BLaER1 (cell line): ENCODE results near the gene PPP1R14B.

ENCODE experiments used
- H3K27ac ChIP-seq: shearing (Covaris generic); formaldehyde crosslinking; 2 replicates; pipeline ENCODE4 v1.8.1; 2022
- H3K27me3 ChIP-seq: shearing (Covaris generic); formaldehyde crosslinking; 2 replicates; pipeline ENCODE4 v1.8.1; 2022
- H3K36me3 ChIP-seq: shearing (Covaris generic); formaldehyde crosslinking; 2 replicates; pipeline ENCODE4 v1.8.1; 2022
- H3K4me1 ChIP-seq: shearing (Covaris generic); formaldehyde crosslinking; 2 replicates; pipeline ENCODE4 v1.8.1; 2022
- H3K4me2 ChIP-seq: shearing (Covaris generic); formaldehyde crosslinking; 2 replicates; pipeline ENCODE4 v1.8.1; 2022
- H3K4me3 ChIP-seq: shearing (Covaris generic); formaldehyde crosslinking; 2 replicates; pipeline ENCODE4 v1.8.1; 2022
- H3K9ac ChIP-seq: shearing (Covaris generic); formaldehyde crosslinking; 2 replicates; pipeline ENCODE4 v1.8.1; 2022
- H3K9me3 ChIP-seq: shearing (Covaris generic); formaldehyde crosslinking; 2 replicates; pipeline ENCODE4 v1.8.1; 2022
- H4K20me1 ChIP-seq: shearing (Covaris generic); formaldehyde crosslinking; 2 replicates; pipeline ENCODE4 v1.8.1; 2022
- Cebpa-rat ChIP-seq: shearing (Covaris generic); IDR thresholded peaks from 2 replicates; pipeline ENCODE4 v1.8.1; 2022

PPP1R14B gene, protein sequence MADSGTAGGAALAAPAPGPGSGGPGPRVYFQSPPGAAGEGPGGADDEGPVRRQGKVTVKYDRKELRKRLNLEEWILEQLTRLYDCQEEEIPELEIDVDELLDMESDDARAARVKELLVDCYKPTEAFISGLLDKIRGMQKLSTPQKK

DNA sequence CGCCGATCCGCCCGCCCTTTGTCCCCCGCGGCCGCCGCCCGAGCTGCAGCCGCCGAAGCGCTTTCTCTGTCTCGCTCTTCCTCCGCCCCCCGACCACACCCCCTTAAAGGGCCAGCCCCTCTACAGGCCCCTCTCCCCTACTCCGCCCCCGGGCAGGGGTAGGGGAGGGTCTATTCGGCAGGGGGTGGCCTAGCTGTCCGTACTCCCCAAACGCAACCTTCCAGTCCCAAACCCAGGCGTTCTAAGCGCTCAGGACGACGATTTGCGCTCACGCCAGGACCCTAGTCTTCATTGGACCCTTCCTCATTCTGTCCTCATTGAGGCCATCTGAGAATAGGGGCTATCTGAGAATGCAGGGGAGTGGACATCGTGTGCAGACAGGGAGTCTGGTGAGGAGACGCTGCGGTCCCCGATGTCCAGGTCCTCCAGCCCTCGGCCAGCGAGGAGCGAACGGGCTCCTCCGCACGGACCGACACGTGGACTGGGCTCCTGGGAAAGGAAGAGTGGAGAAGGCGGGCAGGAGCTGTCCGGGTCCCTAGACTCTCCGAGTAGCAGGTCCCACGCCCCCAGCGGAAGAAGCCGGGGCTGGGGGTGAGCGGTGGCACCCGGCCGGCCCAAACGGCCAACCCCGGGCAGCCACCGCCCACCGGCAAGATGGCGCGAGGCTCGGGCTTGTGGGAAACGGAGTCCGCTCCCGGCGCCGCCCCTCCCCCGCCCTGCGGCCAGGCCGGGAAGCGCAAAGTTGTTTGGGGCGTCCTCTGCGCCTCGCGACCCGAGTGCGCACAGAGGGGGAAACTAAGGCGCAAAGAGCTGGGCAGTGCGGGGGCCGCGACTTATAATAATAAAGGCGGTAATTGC, at the start of gene PPP1R14B:
Gene PPP1R14B, minus strand, starts transcription at position 73 of the 858 bp plus-strand sequence. CDS start 270 bp downstream, outside the sequence.
- peak within 1 kb of the TSS; percentile 97 for H3K27ac ChIP-seq
- H3K4me1 ChIP-seq, result peaks cover 72% of the 10 kb centered on the region
- peaks cover 40% of the 10 kb centered on the region for H4K20me1 ChIP-seq

DNA sequence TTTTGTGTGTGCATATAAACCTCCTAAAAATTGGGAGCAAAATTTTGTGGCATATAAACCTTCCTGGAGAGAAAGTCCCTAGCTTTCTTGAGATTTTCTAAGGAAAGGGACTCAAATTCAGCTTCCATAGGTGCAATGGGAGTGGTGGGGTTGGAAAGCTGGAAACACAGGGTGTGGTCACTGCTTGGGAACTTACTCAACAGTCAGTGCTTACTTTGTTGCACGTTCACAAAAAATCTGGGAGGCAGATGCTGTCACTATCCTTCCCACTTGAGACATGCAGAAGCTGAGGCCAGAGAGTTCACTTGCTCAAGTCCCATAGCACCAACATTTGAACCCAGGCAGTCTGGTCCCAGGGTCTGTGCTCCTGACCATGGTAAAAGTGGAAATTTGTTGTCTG, 49.5 kb upstream of the PPP1R14B start:
- H3K27ac ChIP-seq, result no peak overlapping the region
- H3K9ac ChIP-seq, result no peak overlapping the region
- no peaks in the 10 kb centered on the region for H3K9me3 ChIP-seq
- H3K36me3 ChIP-seq, result no peaks in the 10 kb centered on the region
- no peak overlapping the region for H3K4me3 ChIP-seq
- H3K4me2 ChIP-seq, result no peak overlapping the region
- peaks cover 100% of the 10 kb centered on the region for H3K27me3 ChIP-seq
- TF ChIP-seq Cebpa-rat, result no peak
- peaks cover 76% of the 10 kb centered on the region for H4K20me1 ChIP-seq
- H3K4me1 ChIP-seq, result peaks cover 36% of the 10 kb centered on the region

More for the DNA sequence above, at the start of gene PPP1R14B:
- peaks cover 24% of the 10 kb centered on the region for H3K36me3 ChIP-seq
- no peak for TF ChIP-seq Cebpa-rat
- H3K9ac ChIP-seq, result peak within 1 kb of the TSS; percentile 97
- H3K27me3 ChIP-seq, result no peaks in the 10 kb centered on the region
- H3K4me3 ChIP-seq, result peak within 1 kb of the TSS; percentile 97
- H3K4me2 ChIP-seq, result peak within 1 kb of the TSS; percentile 97
- H3K9me3 ChIP-seq, result no peaks in the 10 kb centered on the region

DNA sequence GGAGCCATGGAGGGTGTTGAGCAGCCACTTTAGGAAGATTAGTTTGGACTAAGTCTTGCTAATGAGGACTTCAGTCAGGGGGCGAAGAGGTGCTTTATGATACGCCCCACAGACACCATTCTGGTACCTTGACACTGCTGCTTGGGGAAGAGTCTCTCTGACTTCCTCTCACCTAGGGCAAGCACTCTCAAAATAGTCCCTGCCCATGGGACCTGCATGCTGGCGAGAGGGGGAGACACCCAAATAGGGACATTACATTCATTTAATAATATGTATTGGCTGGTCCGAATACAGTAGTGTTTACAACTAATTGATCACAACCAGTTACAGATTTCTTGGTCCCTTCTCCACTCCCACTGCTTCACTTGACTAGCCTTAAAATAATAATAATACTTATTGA, 49.0 kb upstream of the PPP1R14B start:
- Histone ChIP-seq H3K36me3 (no peaks in the 10 kb centered on the region), H3K9ac (no peak overlapping the region), H3K4me2 (no peak overlapping the region), H3K4me3 (no peak overlapping the region), H3K27me3 (peaks cover 100% of the 10 kb centered on the region), H3K9me3 (no peaks in the 10 kb centered on the region), H4K20me1 (peaks cover 80% of the 10 kb centered on the region), H3K27ac (no peak overlapping the region), H3K4me1 (peaks cover 32% of the 10 kb centered on the region)
- no peak for TF ChIP-seq Cebpa-rat

DNA sequence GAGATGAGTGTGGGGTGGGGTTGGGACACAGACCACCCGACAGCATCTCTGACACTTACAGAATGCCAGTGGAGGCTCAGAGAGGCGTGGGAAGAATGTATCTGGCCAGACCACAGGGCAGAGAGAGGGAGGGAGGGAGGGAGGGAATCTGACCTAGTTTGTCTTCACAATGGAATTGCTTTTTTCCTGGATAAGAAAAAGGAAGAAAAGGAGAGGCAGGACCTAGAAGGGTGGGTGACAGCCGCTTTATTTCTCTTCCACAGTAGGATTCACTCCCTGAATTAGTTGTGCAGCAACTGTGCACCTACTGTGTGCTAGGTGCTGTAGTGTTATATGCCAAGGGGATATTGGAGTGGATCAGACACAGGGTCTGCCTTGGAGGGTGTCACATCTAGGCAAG, 48.0 kb upstream of the PPP1R14B start:
- Histone ChIP-seq H3K4me1 (peaks cover 22% of the 10 kb centered on the region), H3K4me2 (no peak overlapping the region), H3K27ac (no peak overlapping the region), H3K4me3 (no peak overlapping the region), H3K27me3 (peaks cover 100% of the 10 kb centered on the region), H3K9ac (no peak overlapping the region), H3K36me3 (no peaks in the 10 kb centered on the region), H3K9me3 (no peaks in the 10 kb centered on the region), H4K20me1 (peaks cover 77% of the 10 kb centered on the region)
- TF ChIP-seq Cebpa-rat, result no peak

DNA sequence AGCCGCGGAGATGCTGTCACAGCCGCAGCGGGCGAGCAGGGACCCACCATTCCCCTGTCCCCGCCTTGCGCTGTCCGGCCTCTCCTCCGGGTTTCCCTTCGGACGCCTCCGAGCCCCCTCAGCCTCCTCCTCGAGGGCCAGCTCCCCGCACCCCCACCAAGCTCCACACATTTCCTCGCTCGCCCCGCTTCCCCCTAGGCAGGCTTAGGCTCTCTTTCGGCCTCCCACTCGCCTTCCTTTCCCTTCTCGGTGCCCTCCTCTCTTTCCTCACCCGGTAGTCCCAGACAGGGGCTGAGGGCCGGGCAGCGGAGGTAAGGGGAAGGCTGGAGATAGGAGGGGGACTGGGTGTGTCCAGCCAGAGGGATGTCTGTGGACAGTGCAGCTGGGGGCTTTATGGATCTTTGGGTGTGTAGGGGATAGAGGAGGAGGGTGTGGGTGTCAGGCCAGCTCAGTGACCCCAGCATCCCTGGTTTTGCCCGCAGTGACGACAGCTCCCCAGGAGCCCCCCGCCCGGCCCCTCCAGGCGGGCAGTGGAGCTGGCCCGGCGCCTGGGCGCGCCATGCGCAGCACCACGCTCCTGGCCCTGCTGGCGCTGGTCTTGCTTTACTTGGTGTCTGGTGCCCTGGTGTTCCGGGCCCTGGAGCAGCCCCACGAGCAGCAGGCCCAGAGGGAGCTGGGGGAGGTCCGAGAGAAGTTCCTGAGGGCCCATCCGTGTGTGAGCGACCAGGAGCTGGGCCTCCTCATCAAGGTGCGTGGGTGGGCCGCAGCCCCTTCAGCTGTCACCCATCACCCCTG, 45.9 kb upstream of the PPP1R14B start:
- peaks cover 14% of the 10 kb centered on the region for H3K4me1 ChIP-seq
- peaks cover 6% of the 10 kb centered on the region; the same call in 1 of the 2 replicates for H3K36me3 ChIP-seq
- peaks cover 57% of the 10 kb centered on the region for H4K20me1 ChIP-seq
- no peak overlapping the region for H3K27ac ChIP-seq
- peak overlapping the region; percentile 49 for H3K4me3 ChIP-seq
- peak overlapping the region; percentile 61 for H3K4me2 ChIP-seq
- no peak overlapping the region for H3K9ac ChIP-seq
- no peaks in the 10 kb centered on the region for H3K9me3 ChIP-seq
- peaks cover 86% of the 10 kb centered on the region for H3K27me3 ChIP-seq
- TF ChIP-seq Cebpa-rat, result no peak

DNA sequence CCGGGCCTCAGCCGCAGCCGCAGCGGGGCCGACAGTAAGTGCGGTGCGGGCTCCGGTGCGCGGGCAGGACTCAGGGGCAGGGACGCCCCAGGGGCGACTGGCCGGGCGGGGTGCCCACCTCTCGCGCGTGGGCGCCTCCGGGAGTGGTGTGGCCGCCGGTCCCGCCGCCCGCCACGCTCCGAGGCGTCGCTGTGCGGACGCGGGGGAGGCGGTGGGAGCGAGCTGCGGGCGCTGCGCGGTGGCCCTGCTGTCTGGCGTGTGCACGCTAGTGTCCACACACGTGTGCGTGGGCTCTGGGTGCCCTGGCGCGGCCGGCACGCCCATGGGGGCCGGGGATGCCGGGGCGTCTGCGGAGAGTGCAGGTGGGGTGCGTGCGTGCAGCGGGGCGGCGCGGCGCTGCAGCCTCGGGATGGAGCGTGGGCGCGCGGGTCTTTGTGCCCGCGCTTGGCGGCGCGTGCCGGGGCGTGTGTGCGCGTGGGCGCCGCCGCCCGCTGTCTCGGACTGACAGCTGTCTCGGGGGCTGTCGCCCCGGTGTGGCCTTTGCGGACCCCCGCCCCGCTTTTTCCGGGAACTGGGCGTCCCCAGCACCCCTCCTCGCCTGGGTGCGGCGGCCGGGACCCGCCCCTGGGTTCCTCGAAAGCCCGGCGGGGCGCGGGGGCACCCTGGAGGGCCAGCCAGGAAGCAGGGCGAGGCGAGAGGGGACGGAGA, 45.2 kb upstream of the PPP1R14B start:
- Histone ChIP-seq H3K36me3 (peaks cover 6% of the 10 kb centered on the region; the same call in 1 of the 2 replicates), H3K27me3 (peaks cover 78% of the 10 kb centered on the region), H4K20me1 (peaks cover 49% of the 10 kb centered on the region), H3K9ac (no peak overlapping the region), H3K27ac (no peak overlapping the region), H3K4me1 (peaks cover 18% of the 10 kb centered on the region), H3K4me3 (peak overlapping the region; percentile 49), H3K9me3 (no peaks in the 10 kb centered on the region), H3K4me2 (peak overlapping the region; percentile 61)
- TF ChIP-seq Cebpa-rat, result no peak

DNA sequence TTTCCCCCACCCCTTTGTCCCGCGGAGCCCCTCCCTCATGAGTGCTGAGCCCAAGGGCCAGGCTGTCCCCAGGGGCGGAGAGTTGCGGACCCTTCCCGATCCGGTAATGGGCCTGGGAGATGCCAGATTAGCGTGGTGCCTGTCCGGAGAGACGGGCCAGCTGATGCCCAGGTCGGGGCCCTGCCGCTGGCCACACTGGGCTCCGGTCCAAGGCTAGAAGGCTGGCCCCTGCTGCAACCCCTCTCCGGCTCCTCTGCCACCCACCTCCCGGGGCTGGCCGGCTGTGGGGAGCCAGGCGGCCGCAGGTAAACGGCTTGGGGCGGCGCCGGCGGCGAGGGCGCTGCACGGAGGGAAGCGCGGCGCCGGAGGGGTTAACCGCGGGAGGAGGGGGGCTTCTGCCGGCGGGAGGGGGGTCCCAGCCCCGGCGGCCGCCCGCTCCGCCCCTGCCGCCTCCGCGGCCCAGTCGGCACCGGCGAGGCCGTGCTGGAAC, 44.6 kb upstream of the PPP1R14B start, which contains the start of gene KCNK4:
Gene KCNK4, plus strand, starts transcription at position 41 of the 490 bp plus-strand sequence. CDS start 1,717 bp downstream, outside the sequence.
- no peaks in the 10 kb centered on the region for H3K9me3 ChIP-seq
- H3K27ac ChIP-seq, result no peak within 1 kb of the TSS
- H3K27me3 ChIP-seq, result peaks cover 72% of the 10 kb centered on the region
- H3K4me2 ChIP-seq, result peak within 1 kb of the TSS; percentile 61
- no peak for TF ChIP-seq Cebpa-rat
- no peak within 1 kb of the TSS for H3K9ac ChIP-seq
- peaks cover 24% of the 10 kb centered on the region for H3K4me1 ChIP-seq
- H4K20me1 ChIP-seq, result peaks cover 43% of the 10 kb centered on the region
- H3K4me3 ChIP-seq, result peak within 1 kb of the TSS; percentile 49
- H3K36me3 ChIP-seq, result peaks cover 6% of the 10 kb centered on the region; the same call in 1 of the 2 replicates

DNA sequence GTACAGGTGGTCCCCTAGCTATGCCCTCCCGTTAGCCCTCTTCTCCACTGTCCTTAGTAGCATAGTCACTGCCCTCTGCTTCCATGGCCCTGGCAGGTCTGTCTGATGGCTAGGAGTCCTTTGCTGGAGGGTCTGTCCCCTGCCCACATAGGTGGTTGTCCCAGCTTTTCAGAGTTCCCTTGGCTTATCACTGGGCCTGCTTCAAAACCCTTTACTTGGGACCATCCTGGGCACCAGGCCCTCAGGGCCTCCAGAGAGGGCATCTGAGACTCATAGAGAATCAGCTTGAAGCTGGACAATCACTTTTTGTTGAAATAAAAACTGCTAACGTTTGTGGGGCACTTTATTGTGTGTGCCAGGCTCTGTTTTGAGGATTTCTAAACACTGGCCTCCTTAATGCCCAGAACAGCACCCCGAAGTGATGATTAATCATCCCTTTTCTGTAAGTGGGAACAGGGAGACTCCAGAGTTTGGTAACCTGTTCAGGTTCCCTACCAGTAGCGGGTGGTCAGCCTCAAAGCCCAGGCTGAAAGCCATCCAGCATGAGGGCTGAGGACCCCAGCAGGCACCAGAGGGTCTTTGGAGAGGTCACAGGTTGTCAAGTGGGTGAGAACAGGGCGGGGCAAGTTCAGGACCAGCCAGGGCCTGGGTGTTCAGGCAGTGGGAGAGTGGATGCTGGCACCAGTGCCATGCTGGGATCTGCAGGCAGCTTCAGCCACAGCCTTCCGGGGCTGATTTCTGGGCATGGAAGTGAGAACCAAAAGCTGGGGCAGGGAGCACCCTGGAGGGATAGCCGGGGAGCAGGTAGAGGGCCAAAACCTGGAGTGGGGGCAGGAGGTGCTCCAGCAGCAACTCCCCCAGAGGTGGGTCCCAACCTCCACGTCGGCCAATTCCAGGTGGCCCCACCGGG, 43.9 kb upstream of the PPP1R14B start:
- Histone ChIP-seq H3K4me3 (no peak overlapping the region), H3K27me3 (peaks cover 65% of the 10 kb centered on the region)

More for the DNA sequence above, 43.9 kb upstream of the PPP1R14B start:
- no peak overlapping the region for H3K27ac ChIP-seq
- peaks cover 37% of the 10 kb centered on the region for H4K20me1 ChIP-seq
- no peak overlapping the region for H3K4me2 ChIP-seq
- H3K9me3 ChIP-seq, result no peaks in the 10 kb centered on the region
- no peak overlapping the region for H3K9ac ChIP-seq
- peaks cover 6% of the 10 kb centered on the region; the same call in 1 of the 2 replicates for H3K36me3 ChIP-seq
- peaks cover 28% of the 10 kb centered on the region for H3K4me1 ChIP-seq
- no peak for TF ChIP-seq Cebpa-rat
